GM12801 (cell line): ENCODE measurements around the gene TMPRSS13.

Experiments used
- TF ChIP-seq, protein P1 (sequence below): IDR thresholded peaks from one replicate; pipeline ENCODE4 v1.5.1; 2011; ENCODE audit warnings: control low read depth; ENCODE audit not compliant: insufficient read length; ENCODE audit errors: extremely low read depth

Gene TMPRSS13

DNA sequence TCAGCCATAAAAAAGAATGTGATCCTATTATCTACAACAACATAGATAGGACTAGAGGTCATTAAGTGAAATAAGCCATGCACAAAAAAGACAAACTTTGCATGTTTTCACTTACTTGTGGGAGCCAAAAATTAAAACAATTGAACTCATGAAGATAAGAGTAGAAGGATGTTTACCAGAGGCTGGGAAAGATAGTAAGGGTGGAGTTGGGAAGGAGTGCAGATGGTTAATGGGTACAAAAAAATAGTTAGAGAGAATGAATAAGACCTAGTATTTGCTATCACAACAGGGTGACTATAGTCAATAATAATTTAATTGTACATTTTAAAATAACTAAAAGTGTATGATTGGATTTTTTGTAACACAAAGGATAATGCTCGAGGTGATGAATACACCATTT lies 29.7 kb upstream of the TMPRSS13 start:
- TF ChIP-seq, protein P1, sequence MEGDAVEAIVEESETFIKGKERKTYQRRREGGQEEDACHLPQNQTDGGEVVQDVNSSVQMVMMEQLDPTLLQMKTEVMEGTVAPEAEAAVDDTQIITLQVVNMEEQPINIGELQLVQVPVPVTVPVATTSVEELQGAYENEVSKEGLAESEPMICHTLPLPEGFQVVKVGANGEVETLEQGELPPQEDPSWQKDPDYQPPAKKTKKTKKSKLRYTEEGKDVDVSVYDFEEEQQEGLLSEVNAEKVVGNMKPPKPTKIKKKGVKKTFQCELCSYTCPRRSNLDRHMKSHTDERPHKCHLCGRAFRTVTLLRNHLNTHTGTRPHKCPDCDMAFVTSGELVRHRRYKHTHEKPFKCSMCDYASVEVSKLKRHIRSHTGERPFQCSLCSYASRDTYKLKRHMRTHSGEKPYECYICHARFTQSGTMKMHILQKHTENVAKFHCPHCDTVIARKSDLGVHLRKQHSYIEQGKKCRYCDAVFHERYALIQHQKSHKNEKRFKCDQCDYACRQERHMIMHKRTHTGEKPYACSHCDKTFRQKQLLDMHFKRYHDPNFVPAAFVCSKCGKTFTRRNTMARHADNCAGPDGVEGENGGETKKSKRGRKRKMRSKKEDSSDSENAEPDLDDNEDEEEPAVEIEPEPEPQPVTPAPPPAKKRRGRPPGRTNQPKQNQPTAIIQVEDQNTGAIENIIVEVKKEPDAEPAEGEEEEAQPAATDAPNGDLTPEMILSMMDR, result no peak

DNA sequence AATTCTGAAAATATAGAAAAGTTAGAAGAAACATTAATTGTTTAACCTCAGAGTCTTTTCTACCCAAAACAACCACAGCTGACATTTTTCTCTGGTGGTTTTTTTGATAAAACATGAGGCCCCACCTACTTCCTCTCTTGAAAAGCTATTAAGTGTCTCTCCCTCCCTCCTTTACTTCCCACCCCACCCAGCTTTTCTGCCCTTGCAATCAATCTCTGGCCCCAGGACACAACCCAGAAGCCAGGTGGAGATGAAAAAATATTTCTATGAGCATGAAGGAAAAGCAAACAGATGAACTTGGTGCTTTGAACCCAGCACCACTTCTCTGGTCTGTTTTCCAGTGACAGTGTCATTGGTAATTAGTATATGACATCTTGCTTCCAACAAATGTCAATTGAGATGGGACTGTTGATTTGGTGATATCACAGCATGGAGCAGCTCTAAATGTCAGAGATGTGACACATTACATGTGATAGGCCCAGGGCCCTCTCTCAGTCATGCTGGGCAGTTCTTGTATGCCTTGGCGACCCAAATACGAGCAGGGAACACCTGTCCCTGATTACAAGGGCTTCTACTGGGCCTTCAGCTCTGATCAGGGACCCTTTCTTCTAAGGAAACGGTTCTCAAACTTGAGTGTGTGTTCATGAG lies 23.9 kb upstream of the TMPRSS13 start:
- TF ChIP-seq, protein P1, result no peak

DNA sequence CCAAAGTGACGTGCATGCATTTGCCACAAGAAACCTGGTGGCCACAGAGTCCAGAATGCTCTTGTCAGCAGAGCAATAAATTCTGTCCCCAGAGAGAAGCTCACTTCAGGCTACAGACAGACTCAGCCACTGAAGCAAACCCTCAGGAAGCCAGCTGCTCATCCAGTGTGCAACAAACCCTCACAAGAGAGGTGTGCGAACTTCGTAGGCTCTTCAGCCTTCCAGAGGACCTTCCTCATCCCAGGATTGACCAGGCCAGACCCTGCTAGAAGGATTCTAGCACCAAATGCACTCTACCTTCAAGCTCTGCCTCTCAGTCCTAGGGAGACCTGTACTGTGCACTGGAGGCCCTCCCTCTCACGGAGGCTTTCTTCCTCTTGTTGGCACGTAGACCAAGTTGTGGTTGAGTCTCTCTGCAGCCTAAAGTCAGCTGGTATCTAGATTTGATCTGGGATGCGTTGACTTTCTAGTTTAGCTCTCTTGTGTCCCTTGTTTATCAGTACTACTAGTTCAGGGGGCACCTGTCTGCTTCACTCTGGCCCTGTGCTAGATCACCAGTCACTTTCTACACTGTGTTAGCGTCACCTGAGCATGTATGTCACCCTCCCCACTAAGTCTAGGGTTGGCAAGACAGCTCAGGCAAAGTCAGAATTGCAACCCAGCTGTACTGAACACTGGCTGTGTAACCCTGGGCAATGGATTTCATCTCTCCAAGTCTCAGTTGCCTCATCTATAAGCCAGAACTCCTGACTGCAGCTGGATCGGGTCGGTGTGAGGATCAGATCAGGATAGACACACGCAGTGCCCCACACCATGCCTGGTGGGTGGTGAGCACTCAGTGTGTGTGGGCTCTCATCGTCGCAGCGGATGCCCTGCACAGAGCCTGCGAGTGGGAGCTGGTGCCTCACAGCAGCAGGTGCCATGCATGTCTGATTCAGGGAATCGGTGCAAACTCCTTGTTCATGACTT lies 22.1 kb upstream of the TMPRSS13 start:
- TF ChIP-seq, protein P1, result no peak

DNA sequence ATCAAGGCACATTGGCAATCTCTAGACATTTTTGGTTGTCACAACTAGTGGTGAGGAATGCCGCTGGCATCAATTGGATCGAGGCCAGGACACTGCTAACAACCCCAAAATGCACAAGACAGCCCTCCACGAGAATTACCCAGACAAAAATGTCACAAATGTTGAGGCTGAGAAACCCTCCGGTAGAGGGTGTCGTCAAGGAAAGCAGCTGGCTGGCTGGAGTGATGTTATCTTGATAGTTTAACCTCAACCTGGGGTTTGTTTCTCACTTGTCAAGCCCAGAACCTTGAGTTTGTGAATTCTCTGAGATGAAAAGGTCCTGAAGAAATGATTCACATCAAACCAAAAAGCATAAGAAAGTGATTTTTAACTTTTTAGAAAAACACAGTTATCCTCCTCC lies 21.1 kb upstream of the TMPRSS13 start:
- TF ChIP-seq, protein P1, result no peak

DNA sequence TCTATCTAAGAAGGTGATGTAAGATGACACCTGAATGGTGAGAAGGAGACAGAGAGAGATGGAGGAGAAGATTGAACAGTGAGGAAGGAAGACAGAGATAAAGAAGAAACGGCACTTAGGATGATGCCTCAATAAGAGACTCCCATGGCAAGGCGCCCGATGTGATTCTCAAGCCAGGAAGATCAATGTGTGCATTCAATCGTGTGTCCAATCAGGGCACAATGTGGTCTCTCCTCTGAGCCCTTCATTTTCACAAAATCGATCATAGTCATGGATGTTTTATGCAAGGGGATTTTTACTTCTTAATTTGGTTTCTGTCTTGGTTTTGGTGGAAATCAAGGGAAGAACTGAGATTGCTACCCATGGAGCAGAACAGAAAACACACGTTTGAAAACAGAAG lies 19.9 kb upstream of the TMPRSS13 start:
- TF ChIP-seq, protein P1, result no peak

DNA sequence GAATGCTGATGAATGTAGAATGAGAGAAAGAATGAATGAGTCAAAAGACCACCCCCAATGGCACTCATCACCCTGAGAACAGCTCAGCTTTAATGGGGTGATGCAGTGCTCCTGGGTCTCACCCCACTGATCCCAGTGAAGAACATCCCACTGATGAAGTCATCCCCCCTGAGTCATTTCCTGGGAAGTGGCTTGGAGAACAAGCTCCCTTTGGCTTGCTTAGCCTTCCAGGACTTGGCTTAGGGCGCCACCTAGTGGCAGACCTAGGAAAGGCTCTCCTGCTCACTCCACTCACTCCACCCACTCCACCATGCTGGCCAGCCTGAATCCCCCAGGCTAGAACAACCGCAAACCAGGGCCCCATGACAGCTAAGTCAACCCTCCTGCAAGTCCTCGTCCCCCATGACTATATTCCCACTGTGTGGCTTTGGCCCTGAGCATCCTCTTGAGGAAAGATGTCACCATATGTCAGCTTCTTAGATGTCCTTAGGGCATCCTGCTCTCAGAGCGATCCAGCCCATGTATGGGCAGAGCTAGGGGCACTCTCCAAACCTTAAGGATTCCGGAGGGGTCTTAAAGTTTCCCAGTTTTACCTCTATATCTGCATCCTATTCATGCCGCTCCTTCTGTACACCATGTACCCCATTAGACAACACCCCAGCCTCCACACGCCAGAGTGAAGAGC lies 17.8 kb upstream of the TMPRSS13 start:
- TF ChIP-seq, protein P1, result no peak
